ENCODE measurements around the gene CACUL1. TPM values are rescaled to one million over a fixed set of nuclear protein-coding genes. Genes with fewer than 3 reads are reported as not detected.
A peak's percentile ranks its signal among the peaks of the same experiment; 100 is the strongest.

Gene CACUL1
- total RNA-seq, 1 experiment from 2014 or later = 67.5 TPM

GRCh38 chr10:118742782-118743181 is 12.0 kb downstream of the CACUL1 start:
- no peak overlapping the region for H3K4me3 ChIP-seq (replicated peaks in 1 of 2; ENCODE audit: low read depth in 1 of 2, low read length in 2 of 2)
- intact Hi-C loops (cut with micrococcal nuclease) = no loop called here
- peaks cover 20% of the 10 kb centered on the region; the same call in 1 of the 2 replicates for H4K20me1 ChIP-seq (ENCODE audit: insufficient read depth)
- no peaks in the 10 kb centered on the region for H3K9me2 ChIP-seq (ENCODE audit: insufficient read depth)
- BruUV-seq (replicated peaks) = no TSS peak
- DNase-seq (ENCODE audit: low read depth, low spot score) (no peak), ATAC-seq (no peak)
- H2AFZ ChIP-seq (ENCODE audit: low read depth, low read length, poor library complexity, severe bottlenecking) = no peak overlapping the region
- H3K27ac ChIP-seq (ENCODE audit: low read depth, low read length) = no peak overlapping the region
- no peaks in the 10 kb centered on the region for H3K9me3 ChIP-seq (ENCODE audit: control insufficient read depth in 1 of 2, insufficient read depth in 1 of 2, low read depth in 1 of 2, low read length in 2 of 2)
- POLR2A ChIA-PET = no interaction called here
- H3K4me1 ChIP-seq (ENCODE audit: control insufficient read depth in 1 of 2, insufficient read depth in 2 of 2, low read length in 2 of 2) = peaks cover 6 to 30% of the 10 kb centered on the region in 2 experiments
- no peak overlapping the region for H3K9ac ChIP-seq (ENCODE audit: low read length)
- TF ChIP-seq EGR1 (IDR thresholded peaks at IDR 0.05; ENCODE audit: low read depth) (no peak), CEBPB (IDR thresholded peaks at IDR 0.05; ENCODE audit: low read depth) (no peak), YY1 (IDR thresholded peaks at IDR 0.05; ENCODE audit: extremely low read depth, insufficient replicate concordance, low read depth, low read length) (no peak), SRF (IDR thresholded peaks at IDR 0.05; ENCODE audit: low read depth) (no peak), EZH2 (IDR thresholded peaks at IDR 0.05) (no peak), REST (IDR thresholded peaks at IDR 0.05; ENCODE audit: low read depth) (no peak), FOSL1 (IDR thresholded peaks at IDR 0.05; ENCODE audit: low read depth) (no peak), TCF7L2 (IDR thresholded peaks at IDR 0.05; ENCODE audit: borderline replicate concordance, extremely low read depth, insufficient read depth, insufficient read length) (no peak), SP1 (IDR thresholded peaks at IDR 0.05; ENCODE audit: low read depth) (no peak), RAD21 (IDR thresholded peaks at IDR 0.05; ENCODE audit: low read depth) (no peak), ZFX (IDR thresholded peaks at IDR 0.05) (no peak)
- RAD21 ChIA-PET (ENCODE audit: low non-redundant PET in 1 of 2, low total read pairs in 2 of 2, uncharacterized antibody in 2 of 2, unreplicated experiment in 2 of 2) = no interaction called here
- H3K27me3 ChIP-seq (ENCODE audit: insufficient read depth, low read length) = no peaks in the 10 kb centered on the region
- peaks cover 95% of the 10 kb centered on the region for H3K79me2 ChIP-seq (ENCODE audit: insufficient read depth, low read length)
- H3K4me2 ChIP-seq (ENCODE audit: low read length) = peak overlapping the region; percentile 6; the same call in 1 of the 2 replicates
- CTCF ChIA-PET = interaction anchor here (1.2 kb wide), 1 partner anchor 22 kb away, joined by 6 read pairs; no protein-coding TSS in a partner anchor
- H3K36me3 ChIP-seq (ENCODE audit: control insufficient read depth in 1 of 2, insufficient read depth in 2 of 2, low read length in 2 of 2) = no peaks in the 10 kb centered on the region

All from HCT116 (cell line).